ENCODE data around the gene NR1I2. TPM values are rescaled to one million over a fixed set of nuclear protein-coding genes. Genes with fewer than 3 reads are reported as not detected.
A peak's percentile ranks its signal among the peaks of the same experiment; 100 is the strongest.

The NR1I2 gene
- total RNA-seq, 1 donor from 2014 or later = not detected

- intact Hi-C loops (cut with DNase I) = loop anchor here (10.0 kb wide), 1 partner anchor 98 kb away; no protein-coding TSS in a partner anchor
- peak; percentile 75 for ATAC-seq
Measured at GRCh38 chr3:119812491-119813058, 30.7 kb downstream of the NR1I2 start.

GRCh38 chr3:119815716-119816115 is 33.8 kb downstream of the NR1I2 start:
- ATAC-seq (no peak), DNase-seq (ENCODE audit: missing footprints) (no peak)
- intact Hi-C loops (cut with DNase I) = loop anchor here (10.0 kb wide), 1 partner anchor 101 kb away; no protein-coding TSS in a partner anchor

More at GRCh38 chr3:119812491-119813058, 30.7 kb downstream of the NR1I2 start:
- DNase-seq (ENCODE audit: missing footprints) = peak; percentile 78

GRCh38 chr3:119817071-119817470 is 35.2 kb downstream of the NR1I2 start:
- intact Hi-C loops (cut with DNase I) = loop anchor here (10.0 kb wide), 1 partner anchor 102 kb away; no protein-coding TSS in a partner anchor

GRCh38 chr3:119817583-119818363 is 35.9 kb downstream of the NR1I2 start:
- DNase-seq (ENCODE audit: missing footprints) (no peak), ATAC-seq (no peak)
- intact Hi-C loops (cut with DNase I) = loop anchor here (10.0 kb wide), 1 partner anchor 103 kb away; no protein-coding TSS in a partner anchor

More at GRCh38 chr3:119817071-119817470, 35.2 kb downstream of the NR1I2 start:
- ATAC-seq = peak; percentile 63
- no peak for DNase-seq (ENCODE audit: missing footprints)

GRCh38 chr3:119818937-119819336 is 37.0 kb downstream of the NR1I2 start:
- ATAC-seq (no peak), DNase-seq (ENCODE audit: missing footprints) (no peak)
- intact Hi-C loops (cut with DNase I) = loop anchor here (10.0 kb wide), 1 partner anchor 104 kb away; no protein-coding TSS in a partner anchor

- intact Hi-C loops (cut with DNase I) = loop anchor here (10.0 kb wide), 1 partner anchor 105 kb away; no protein-coding TSS in a partner anchor
- ATAC-seq (no peak), DNase-seq (ENCODE audit: missing footprints) (no peak)
Measured at GRCh38 chr3:119819806-119820205, 37.9 kb downstream of the NR1I2 start.

GRCh38 chr3:119825820-119826219 is 43.9 kb downstream of the NR1I2 start:
- DNase-seq (ENCODE audit: missing footprints) (no peak), ATAC-seq (no peak)

GRCh38 chr3:119826711-119827608 is 45.1 kb downstream of the NR1I2 start:
- no peak for DNase-seq (ENCODE audit: missing footprints)
- intact Hi-C loops (cut with DNase I) = no loop called here
- no peak for ATAC-seq

More at GRCh38 chr3:119825820-119826219, 43.9 kb downstream of the NR1I2 start:
- intact Hi-C loops (cut with DNase I) = no loop called here

- no peak for DNase-seq (ENCODE audit: missing footprints)
- intact Hi-C loops (cut with DNase I) = no loop called here
- no peak for ATAC-seq
Measured at GRCh38 chr3:119829420-119829819, 47.5 kb downstream of the NR1I2 start.

GRCh38 chr3:119831022-119831421 is 49.1 kb downstream of the NR1I2 start:
- ATAC-seq (no peak), DNase-seq (ENCODE audit: missing footprints) (no peak)
- intact Hi-C loops (cut with DNase I) = no loop called here

- intact Hi-C loops (cut with DNase I) = no loop called here
- ATAC-seq (no peak), DNase-seq (ENCODE audit: missing footprints) (no peak)
Measured at GRCh38 chr3:119831941-119832371, 50.1 kb downstream of the NR1I2 start.

- DNase-seq (ENCODE audit: missing footprints) (no peak), ATAC-seq (no peak)
- intact Hi-C loops (cut with DNase I) = no loop called here
Measured at GRCh38 chr3:119834754-119835370, 53.0 kb downstream of the NR1I2 start.

GRCh38 chr3:119835556-119835955 is 53.7 kb downstream of the NR1I2 start:
- no peak for ATAC-seq
- intact Hi-C loops (cut with DNase I) = no loop called here
- no peak for DNase-seq (ENCODE audit: missing footprints)

- DNase-seq (ENCODE audit: missing footprints) = no peak
- no peak for ATAC-seq
- intact Hi-C loops (cut with DNase I) = no loop called here
Measured at GRCh38 chr3:119841808-119842471, 60.0 kb downstream of the NR1I2 start.

GRCh38 chr3:119849126-119849525 is 67.2 kb downstream of the NR1I2 start:
- intact Hi-C loops (cut with DNase I) = no loop called here
- ATAC-seq (no peak), DNase-seq (ENCODE audit: missing footprints) (no peak)

GRCh38 chr3:119856695-119857094 is 74.8 kb downstream of the NR1I2 start:
- ATAC-seq = no peak
- intact Hi-C loops (cut with DNase I) = no loop called here

GRCh38 chr3:119858957-119859356 is 77.1 kb downstream of the NR1I2 start:
- intact Hi-C loops (cut with DNase I) = no loop called here
- no peak for ATAC-seq
- no peak for DNase-seq (ENCODE audit: missing footprints)

More at GRCh38 chr3:119856695-119857094, 74.8 kb downstream of the NR1I2 start:
- DNase-seq (ENCODE audit: missing footprints) = no peak

- intact Hi-C loops (cut with DNase I) = no loop called here
- ATAC-seq (no peak), DNase-seq (ENCODE audit: missing footprints) (no peak)
Measured at GRCh38 chr3:119859728-119860127, 77.8 kb downstream of the NR1I2 start.
